Mucosa of descending colon (tissue), 3 donors: ENCODE results near the gene DCAF4. TPM values are rescaled to one million over a fixed set of nuclear protein-coding genes. Genes with fewer than 3 reads are reported as not detected.

Experiments
- ATAC-seq: fragments of 200-7000 bp; cut with Tn5 transposase; one replicate; pipeline ENCODE4 v1.9.1; 2020; ENCODE audit warnings: mild to moderate bottlenecking, moderate library complexity
- DNase-seq, 3 donors: peaks; one replicate each; pipeline ENCODE4 v3.0.0-alpha.2; 2020
- H3K36me3 ChIP-seq: fragments of 200-600 bp; one replicate; pipeline ENCODE4 v1.8.0; 2021; ENCODE audit warnings: low read depth, mild to moderate bottlenecking
- H3K4me1 ChIP-seq: fragments of 200-600 bp; one replicate; pipeline ENCODE4 v1.8.0; 2021; ENCODE audit warnings: low read depth, mild to moderate bottlenecking
- H3K4me3 ChIP-seq: fragments of 200-600 bp; one replicate; pipeline ENCODE4 v1.8.0; 2021; ENCODE audit warnings: mild to moderate bottlenecking
- H3K9me3 ChIP-seq: fragments of 200-600 bp; one replicate; pipeline ENCODE4 v1.8.0; 2021; ENCODE audit warnings: mild to moderate bottlenecking
- CTCF ChIP-seq: fragments of 200-600 bp; IDR thresholded peaks from one replicate; pipeline ENCODE4 v1.8.0; 2022; ENCODE audit warnings: antibody characterized with exemption, mild to moderate bottlenecking
- intact Hi-C, 2 donors: fragments of 100-400 bp; cut with DNase I in 1 of 2; cut with micrococcal nuclease in 1 of 2; formaldehyde crosslinking; loops; one replicate each; pipeline versions ENCODE4 v1.11.0 to v1.11.1; 2022; cut with DNase I, micrococcal nuclease
- total RNA-seq, 3 donors: library from RNA; stranded (reverse); fragmentation: NEBNext Ultra II Directional in 2 of 3; extraction: Animal tissue kit (Norgen Biotek cat#: 25700) in 2 of 3; gene quantifications; one replicate each; pipeline versions ENCODE4 v1.2.1 to v1.2.4, GENCODE V29; 2021 to 2023
- donor health status: DM: no; HTN: no; CAD: no; lungs with moderate emphysema.
- donor health status: DM: no; HTN: no; CAD: no.
- donor health status: DM: no; HTN: yes; CAD: no.

DCAF4 gene
- total RNA-seq, 3 donors from 2014 or later = 13.9 to 27.0 (median 15.7) TPM

- DNase-seq (no peak), ATAC-seq (no peak)
- H3K4me1 ChIP-seq = no peaks in the 10 kb centered on the region
- no peak overlapping the region for H3K4me3 ChIP-seq
- no peaks in the 10 kb centered on the region for H3K36me3 ChIP-seq
- H3K9me3 ChIP-seq = no peaks in the 10 kb centered on the region
- TF ChIP-seq CTCF = no peak
- intact Hi-C loops = no loop called here
Observed at GRCh38 chr14:72966038-72966437, 39.8 kb downstream of the DCAF4 start.

GRCh38 chr14:72968316-72968715 lies 42.1 kb downstream of the DCAF4 start:
- intact Hi-C loops = no loop called here
- H3K9me3 ChIP-seq = no peaks in the 10 kb centered on the region
- H3K4me1 ChIP-seq = no peaks in the 10 kb centered on the region
- peaks cover under 1% of the 10 kb centered on the region for H3K36me3 ChIP-seq
- no peak overlapping the region for H3K4me3 ChIP-seq
- TF ChIP-seq CTCF = no peak
- DNase-seq (no peak), ATAC-seq (no peak)

- DNase-seq (no peak), ATAC-seq (no peak)
- Histone ChIP-seq H3K4me1 (no peaks in the 10 kb centered on the region), H3K9me3 (no peaks in the 10 kb centered on the region), H3K4me3 (no peak overlapping the region), H3K36me3 (peaks cover 7% of the 10 kb centered on the region)
- TF ChIP-seq CTCF = no peak
- intact Hi-C loops = no loop called here
Observed at GRCh38 chr14:72970058-72970630, 43.9 kb downstream of the DCAF4 start.

GRCh38 chr14:72970824-72971434 lies 44.7 kb downstream of the DCAF4 start:
- intact Hi-C loops = no loop called here

GRCh38 chr14:72974661-72975060 lies 48.4 kb downstream of the DCAF4 start:
- DNase-seq (no peak), ATAC-seq (no peak)
- intact Hi-C loops = no loop called here
- peaks cover 12% of the 10 kb centered on the region for H3K36me3 ChIP-seq
- TF ChIP-seq CTCF = no peak
- H3K9me3 ChIP-seq = no peaks in the 10 kb centered on the region
- no peak overlapping the region for H3K4me3 ChIP-seq
- H3K4me1 ChIP-seq = no peaks in the 10 kb centered on the region

More at GRCh38 chr14:72970824-72971434, 44.7 kb downstream of the DCAF4 start:
- Histone ChIP-seq H3K36me3 (peaks cover 12% of the 10 kb centered on the region), H3K9me3 (no peaks in the 10 kb centered on the region), H3K4me3 (no peak overlapping the region), H3K4me1 (no peaks in the 10 kb centered on the region)
- TF ChIP-seq CTCF = no peak
- DNase-seq (no peak), ATAC-seq (no peak)
